ENCODE measurements around the gene TAS2R5.
A peak's percentile ranks its signal among the peaks of the same experiment; 100 is the strongest.
"Not testable (repeated sequence)": the region's sequence is repeated elsewhere in the genome, so short reads cannot be mapped to it uniquely, and the experiment has no call there.

TAS2R5 gene, protein sequence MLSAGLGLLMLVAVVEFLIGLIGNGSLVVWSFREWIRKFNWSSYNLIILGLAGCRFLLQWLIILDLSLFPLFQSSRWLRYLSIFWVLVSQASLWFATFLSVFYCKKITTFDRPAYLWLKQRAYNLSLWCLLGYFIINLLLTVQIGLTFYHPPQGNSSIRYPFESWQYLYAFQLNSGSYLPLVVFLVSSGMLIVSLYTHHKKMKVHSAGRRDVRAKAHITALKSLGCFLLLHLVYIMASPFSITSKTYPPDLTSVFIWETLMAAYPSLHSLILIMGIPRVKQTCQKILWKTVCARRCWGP

DNA sequence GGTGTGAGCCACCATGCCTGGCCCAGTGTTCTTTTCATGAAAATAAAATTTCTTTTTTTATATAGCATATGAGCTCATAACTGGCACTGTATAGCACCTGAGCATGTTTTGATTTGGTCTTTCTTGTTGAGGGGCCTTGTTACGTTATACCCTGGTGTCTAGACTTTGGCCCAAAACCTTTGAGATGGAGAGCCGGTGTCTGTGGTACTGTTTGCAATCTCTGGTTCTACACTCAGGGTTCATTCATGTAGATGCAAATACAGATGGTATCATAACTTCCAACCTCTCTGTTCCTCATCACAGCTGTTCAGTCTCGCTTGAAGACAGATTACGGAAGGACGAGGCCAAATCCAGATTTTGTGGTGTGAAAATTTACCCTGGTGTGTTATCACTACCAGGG is at the start of gene TAS2R5:
TAS2R5 (plus strand) TSS at position 301 of the 400 bp plus-strand sequence. CDS start 145 bp downstream, outside the sequence.
- DNase-seq (ENCODE audit: low read depth in 2 of 2) = no peak

DNA sequence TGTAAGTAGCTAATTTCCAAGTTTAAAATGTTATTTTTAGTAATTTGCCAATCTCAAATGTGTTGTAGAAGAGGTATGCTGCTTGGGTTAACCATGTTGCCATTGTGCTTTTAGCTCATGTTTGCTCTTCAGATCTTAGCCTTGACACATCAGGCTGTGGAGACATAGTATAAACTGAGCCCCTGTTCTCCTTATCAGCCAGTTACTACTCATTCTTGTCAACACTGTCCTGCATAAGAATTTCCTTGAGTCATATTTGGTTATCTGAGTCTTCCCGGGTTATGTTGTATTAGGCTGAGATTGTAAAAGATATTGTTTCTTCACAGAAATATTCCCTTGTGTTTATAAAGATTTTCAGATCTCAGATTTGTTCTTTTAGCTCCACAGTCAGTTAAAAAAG is 47.8 kb upstream of the TAS2R5 start:
- no peak for DNase-seq (ENCODE audit: low read depth in 2 of 2)

DNA sequence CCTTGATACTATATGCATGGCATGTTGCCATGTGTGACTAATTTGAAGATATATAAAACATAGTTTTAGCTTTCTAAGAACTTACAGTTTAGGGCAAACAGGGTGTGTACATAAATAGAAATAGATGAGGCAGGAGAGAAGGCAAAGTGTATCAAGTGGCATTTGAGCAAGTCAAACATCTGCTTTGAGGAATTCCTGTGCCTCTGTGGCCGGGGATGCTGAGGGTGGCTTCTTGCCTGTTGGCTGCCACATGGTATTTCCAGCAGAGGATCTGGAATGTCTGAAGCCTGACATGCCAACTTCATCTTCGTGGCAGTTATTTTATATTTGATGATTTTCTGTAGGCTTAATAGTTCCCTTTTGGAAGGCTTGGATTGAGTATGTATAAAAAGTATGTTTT is 45.9 kb upstream of the TAS2R5 start:
- no peak for DNase-seq (ENCODE audit: low read depth in 2 of 2)

DNA sequence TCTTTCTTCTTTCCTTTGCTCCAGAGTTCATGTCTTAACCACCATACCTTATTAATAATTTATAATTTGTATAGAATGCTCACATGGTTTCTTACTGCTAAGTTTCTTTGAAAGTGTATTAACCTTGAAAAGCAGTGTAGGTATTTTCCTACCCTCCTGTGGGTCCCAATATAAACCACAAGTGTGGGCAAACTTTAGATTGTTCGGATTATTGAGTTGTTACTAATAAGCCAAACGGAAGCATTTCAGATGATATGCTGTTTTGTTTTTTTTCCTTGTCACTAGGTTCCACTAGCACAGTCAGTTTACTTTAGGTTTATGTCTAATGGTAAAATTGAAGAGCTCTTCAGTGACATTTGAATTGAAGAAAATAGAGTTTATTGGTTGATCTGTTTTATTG is 41.6 kb upstream of the TAS2R5 start:
- no peak for DNase-seq (ENCODE audit: low read depth in 2 of 2)

DNA sequence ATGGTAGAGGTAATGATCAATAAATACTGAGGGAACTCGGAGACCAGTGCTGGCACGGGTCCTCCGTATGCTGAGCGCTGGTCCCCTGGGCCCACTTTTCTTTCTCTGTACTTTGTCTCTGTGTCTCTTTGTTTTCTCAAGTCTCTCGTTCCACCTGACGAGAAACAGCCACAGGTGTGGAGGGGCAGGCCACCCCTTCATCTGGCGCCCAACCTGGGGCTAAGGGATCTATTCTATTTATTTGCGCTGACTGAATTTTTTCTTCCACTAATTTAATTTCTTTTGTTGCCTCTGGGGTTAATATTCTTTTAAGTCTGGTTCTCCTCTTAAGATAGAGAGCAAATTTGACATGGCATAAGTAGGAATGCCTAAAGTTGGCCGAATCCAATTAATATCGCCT is 38.1 kb upstream of the TAS2R5 start:
- not testable (repeated sequence) for DNase-seq (ENCODE audit: low read depth in 2 of 2)

DNA sequence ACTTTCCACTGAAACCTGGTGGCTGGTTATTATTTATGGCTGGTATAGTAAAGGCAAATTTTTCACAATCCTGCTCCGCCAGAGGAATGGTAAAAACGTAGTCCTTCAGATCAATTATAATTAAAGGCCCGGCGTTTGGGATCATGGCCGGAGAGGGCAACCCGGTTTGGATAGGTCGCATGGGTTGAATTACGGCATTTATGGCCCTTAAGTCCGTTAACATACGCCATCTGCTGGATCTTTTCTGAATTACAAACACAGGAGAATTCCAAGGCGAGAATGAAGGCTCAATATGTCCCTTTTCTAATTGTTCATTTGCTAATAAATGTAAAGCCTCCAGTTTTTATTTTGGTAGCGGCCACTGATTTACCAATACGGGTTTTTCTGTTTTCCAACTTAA is 37.4 kb upstream of the TAS2R5 start:
- DNase-seq (ENCODE audit: low read depth in 2 of 2) = no peak

DNA sequence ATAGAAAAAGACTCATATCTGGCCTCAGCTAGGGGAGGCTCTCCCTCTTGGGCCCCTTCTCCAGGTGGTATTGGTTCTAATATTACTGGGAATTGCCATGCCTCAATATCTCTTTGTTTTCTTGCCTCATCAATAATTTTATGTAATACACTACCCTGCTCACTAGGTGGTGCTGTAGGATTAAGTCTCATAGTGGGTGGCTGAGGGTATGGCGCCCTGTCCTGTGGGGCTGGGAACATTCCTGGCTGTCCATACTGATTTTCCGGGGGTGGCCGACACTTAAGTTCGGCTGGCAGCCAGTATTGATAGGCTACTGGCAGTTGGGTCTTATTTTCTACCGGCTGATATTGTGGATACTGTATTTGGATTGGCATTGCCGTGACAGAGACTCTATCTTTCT is 35.1 kb upstream of the TAS2R5 start:
- no peak for DNase-seq (ENCODE audit: low read depth in 2 of 2)

DNA sequence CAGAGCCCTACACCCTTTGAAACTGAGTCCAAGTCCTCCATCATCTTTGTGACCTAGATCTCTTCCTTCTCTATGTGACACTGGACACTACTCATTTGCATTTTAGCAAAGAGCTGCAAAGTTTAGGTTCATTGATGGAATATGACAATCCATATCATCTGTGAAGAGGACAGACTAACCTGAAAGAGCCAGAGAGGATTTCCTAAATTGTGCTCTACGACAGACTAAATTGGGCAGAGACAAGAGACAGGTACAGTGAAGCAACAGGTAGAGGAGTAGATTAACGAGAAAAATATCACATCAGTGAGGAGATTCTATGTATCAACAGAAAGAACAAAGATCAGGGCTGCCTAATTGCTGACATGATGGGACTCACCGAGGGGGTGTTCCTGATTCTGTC is 26.2 kb upstream of the TAS2R5 start, which contains the start of gene TAS2R3:
TAS2R3 (plus strand) TSS at position 301 of the 400 bp plus-strand sequence; CDS start at position 363, 62 bp downstream.
- DNase-seq (ENCODE audit: low read depth in 2 of 2) = no peak

DNA sequence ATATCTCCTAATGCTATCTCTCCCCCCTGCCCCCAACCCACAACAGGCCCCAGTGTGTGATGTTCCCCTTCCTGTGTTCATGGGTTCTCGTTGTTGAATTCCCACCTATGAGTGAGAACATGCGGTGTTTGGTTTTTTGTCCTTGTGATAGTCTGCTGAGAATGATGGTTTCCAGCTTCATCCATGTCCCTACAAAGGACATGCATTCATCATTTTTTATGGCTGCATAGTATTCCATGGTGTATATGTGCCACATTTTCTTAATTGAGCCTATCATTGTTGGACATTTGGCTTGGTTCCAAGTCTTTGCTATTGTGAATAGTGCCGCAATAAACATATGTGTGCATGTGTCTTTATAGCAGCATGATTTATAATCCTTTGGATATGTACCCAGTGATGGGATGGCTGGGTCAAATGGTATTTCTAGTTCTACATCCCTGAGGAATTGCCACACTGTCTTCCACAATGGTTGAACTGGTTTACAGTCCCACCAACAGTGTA is 19.9 kb upstream of the TAS2R5 start:
- DNase-seq (ENCODE audit: low read depth in 2 of 2) = not testable (repeated sequence)

DNA sequence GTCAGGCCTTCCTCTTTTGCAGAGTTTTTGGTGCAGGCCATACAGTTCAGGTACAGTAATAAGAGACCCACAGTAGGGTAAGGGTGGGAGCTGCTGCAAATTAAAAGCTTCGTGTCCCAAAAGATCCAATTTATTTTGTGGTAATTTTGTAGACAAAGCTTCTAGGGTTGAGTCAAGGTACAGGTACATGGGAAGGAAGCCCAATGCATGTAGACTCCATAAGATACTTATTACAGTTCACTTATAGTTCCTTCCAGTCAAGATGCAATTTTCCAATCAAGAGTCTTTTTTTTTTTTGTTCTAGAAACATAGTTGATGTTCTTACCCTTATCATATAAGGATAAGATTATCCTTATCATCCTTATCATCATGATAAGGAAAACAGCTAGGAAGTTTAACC is 13.6 kb upstream of the TAS2R5 start, which contains the start of gene TAS2R4:
TAS2R4 (plus strand) TSS at position 301 of the 400 bp plus-strand sequence. CDS start 1,815 bp downstream, outside the sequence.
- no peak for DNase-seq (ENCODE audit: low read depth in 2 of 2)

DNA sequence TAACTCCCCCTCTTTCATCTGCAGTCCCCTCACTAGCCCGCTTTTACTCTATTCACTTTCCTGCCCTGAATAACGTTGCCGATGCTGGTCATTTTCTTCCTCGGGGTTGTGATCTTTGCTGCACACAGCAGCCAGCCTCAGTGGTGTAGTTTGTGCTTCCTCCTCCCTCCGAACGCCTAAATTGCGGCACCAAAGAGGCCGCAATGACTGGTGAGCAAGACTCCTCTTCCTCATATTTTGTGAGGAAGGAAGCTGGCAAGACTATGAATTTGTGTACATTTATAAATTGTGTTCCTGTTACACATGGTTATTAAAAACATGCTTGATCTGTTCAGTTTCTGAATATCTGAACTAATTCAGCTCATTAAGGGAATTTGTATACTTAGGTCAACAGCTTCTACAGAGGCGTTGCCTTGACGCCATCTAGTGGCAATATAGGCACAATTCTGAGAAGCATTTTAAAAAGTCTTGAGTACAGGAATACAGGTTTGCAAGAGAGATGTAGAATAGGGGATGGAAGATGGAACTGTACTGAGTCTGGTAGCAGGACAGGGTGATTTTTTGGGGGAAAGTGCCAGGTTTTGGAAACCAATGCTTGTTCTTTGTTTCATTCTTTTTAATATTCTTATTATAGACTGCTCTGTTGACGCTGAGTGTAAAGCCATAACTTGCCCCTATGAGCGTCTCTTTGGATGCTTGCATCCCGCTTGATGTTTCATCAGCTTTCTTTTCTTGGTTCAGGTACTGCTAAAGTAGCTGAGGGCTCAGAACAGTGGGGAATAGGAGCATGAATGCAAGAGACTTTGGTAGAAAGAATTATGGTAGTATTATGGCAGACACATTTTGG is 4.1 kb upstream of the TAS2R5 start:
- peak in 1 of 2 donors; percentile 1 for DNase-seq (ENCODE audit: low read depth in 2 of 2)

DNA sequence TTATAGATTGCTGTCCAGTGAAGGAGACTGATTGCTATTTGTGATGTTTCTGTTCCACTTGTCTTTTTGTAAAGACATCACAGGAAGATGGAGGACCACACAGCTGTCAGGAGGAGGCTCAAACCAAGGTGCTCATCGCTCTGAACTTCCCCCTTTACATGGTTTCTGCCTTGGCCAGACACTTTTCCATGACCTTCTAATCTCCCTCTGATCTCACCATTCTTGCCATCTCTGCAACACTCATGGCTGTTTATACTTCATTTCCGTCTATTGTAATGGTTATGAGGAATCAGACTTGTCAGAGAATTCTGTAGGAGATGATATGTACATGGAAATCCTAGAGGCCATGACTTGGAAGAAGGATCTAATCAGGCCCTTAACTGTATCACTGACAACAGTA is 1.7 kb upstream of the TAS2R5 start:
- no peak for DNase-seq (ENCODE audit: low read depth in 2 of 2)

DNA sequence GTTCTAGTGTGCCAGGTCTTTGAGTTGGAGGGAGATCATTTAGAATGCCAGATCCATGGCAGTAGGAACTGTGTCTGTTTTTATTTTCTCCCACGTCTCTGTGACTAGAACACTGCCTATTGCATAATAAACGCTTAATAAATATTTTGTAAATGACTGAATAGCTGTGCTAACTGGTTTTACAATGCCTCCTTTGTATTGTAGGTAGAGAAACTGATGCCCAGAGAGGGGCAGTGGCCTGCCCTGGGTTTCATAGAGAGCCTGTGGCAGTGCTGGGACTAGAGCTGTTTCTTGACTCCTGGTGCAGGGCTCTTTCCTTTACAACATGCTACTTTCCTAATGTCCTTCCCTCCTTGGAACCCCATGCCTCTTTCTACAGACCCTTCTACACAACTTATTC is 2.5 kb downstream of the TAS2R5 start:
- DNase-seq (ENCODE audit: low read depth in 2 of 2) = no peak

DNA sequence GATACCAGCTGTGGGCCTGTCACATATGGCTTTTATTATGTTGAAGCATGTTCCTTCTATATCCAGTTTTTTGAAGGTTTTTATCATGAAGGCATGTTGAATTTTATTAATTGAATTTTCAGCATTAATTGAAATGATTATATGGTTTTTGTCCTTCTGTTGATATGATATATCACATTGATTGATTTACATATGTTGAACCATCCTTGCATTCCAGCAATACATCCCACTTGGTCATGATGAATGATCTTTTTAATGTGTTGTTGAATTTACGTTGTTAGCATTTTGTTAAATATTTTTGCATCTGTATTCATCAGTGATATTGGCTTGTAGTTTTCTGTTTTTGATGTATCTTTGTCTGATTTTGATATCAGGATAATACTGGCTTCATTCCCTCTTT is 30.1 kb downstream of the TAS2R5 start:
- no peak for DNase-seq (ENCODE audit: low read depth in 2 of 2)

DNA sequence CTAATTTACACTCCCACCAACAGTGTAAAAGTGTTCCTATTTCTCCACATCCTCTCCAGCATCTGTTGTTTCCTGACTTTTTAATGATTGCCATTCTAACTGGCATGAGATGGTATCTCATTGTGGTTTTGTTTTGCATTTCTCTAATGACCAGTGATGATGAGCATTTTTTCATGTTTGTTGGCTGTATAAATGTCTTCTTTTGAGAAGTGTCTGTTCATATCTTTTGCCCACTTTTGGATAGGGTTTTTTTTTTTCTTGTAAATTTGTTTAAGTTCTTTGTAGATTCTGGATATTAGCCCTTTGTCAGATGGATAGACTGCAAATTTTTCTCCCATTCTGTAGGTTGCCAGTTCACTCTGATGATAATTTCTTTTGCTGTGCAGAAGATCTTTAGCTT is 32.4 kb downstream of the TAS2R5 start:
- DNase-seq (ENCODE audit: low read depth in 2 of 2) = not testable (repeated sequence)

DNA sequence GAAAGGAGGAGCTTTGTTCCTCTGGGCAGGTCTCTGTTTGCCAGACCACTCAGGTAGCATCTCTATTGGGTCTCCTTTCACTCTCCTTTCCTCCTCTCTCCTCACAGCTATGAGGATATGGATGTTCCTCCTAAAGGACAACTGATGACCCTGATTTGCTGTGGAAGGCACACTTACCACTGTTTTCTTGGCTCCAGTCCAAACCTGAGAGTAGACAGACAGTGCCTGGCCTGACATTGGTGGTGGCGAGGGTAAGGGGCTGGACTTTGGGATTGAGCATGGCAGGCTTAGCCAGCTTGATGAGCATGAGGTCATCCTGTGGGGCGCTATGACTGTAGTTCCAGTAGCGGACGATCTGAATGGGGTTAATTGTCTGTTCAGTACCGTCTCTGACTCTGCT is 47.7 kb downstream of the TAS2R5 start:
- DNase-seq (ENCODE audit: low read depth in 2 of 2) = no peak

DNA sequence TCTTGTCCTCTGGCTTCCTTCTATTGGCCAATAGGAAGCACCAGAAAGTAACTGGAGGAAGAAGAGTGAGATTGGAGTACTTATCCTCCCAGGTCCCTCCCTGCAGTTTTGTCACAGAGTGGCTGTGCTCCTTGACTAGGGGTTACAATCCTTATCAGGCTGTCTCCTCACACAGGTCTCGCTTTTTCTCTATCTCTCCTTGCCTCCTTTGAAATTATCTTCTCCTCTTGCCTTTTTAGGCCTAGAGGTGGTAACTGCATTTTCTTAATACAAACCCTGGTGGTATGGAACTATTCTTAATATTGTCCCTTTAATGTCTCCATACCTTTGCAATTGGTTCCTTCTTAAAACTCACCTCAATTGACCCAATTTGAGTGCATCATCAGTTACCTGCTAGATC is 48.6 kb downstream of the TAS2R5 start:
- DNase-seq (ENCODE audit: low read depth in 2 of 2) = no peak

DNA sequence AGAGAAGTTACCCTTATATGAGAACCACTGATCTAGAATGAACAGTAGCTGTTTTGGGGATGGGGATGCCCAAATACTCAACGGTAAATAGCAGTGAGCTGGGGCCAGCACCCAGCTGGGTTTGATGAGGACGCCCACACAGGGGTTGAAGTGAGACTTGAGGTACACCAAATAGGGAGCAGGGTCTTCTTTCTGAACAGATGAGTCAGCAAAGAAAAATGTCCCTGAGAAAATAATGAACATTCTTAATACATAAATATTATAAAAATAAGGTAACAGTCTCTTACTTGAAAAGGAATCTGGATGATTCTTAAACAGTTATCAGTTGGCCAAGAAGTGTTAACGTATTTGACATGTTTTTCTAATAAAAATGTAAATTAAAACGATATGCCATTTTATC is 49.2 kb downstream of the TAS2R5 start:
- DNase-seq (ENCODE audit: low read depth in 2 of 2) = no peak

DNA sequence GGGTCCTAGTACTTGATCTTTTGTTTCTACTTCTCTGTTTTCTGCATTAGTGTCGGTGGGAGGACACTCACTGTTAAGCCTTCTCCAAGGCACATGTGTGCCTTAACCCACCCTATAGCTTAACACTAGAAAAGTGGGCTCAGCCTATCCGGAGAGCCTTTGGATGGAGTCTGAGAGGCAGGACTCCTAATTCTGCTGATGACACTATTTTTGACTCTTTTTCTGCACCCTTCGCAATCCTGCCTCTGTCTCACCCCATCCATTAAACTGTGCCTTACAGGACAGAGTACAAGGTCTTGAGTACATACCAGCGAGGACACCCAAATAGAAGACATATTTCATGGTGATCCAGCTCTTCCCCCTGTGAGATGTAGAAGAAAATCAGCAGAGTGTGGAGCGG is 50.7 kb downstream of the TAS2R5 start:
- no peak for DNase-seq (ENCODE audit: low read depth in 2 of 2)

Data from stimulated activated CD4-positive, alpha-beta T cell treated with anti-CD3 and anti-CD28 coated beads, Interleukin-15, amount 100 ng/mL, for 48 hours (primary cell).